ENCODE data around the gene CD302. TPM values are rescaled to one million over a fixed set of nuclear protein-coding genes. Genes with fewer than 3 reads are reported as not detected.

CD302 gene
- total RNA-seq, 1 experiment from 2014 or later = 3.3 TPM

- peaks cover 57% of the 10 kb centered on the region for H3K36me3 ChIP-seq (ENCODE audit: control insufficient read depth, insufficient read depth, low read length)
- H3K27me3 ChIP-seq (ENCODE audit: control insufficient read depth, insufficient read depth, low read length) = no peaks in the 10 kb centered on the region
- ATAC-seq = peak; percentile 63; the same call in 1 of the 2 replicates
- H3K4me1 ChIP-seq (ENCODE audit: control insufficient read depth, insufficient read depth, low read length) = no peaks in the 10 kb centered on the region; the same call in 1 of the 2 replicates
- H3K9me3 ChIP-seq (ENCODE audit: control insufficient read depth, insufficient read depth, low read depth, low read length) = no peaks in the 10 kb centered on the region
- TF ChIP-seq CTCF (IDR thresholded peaks at IDR 0.05) = no peak
- TF ChIP-seq TCF7L2 (IDR thresholded peaks at IDR 0.05; ENCODE audit: low read depth, low read length) = no peak
- TF ChIP-seq SIN3A (IDR thresholded peaks at IDR 0.05; ENCODE audit: borderline replicate concordance, insufficient read depth, low read depth, low read length) = no peak
- no peak for TF ChIP-seq REST (IDR thresholded peaks at IDR 0.05; ENCODE audit: insufficient read depth in 1 of 2, low read depth in 2 of 2, low read length in 1 of 2)
- TF ChIP-seq POLR2AphosphoS5 (IDR thresholded peaks at IDR 0.05; ENCODE audit: low read depth, low read length) = no peak
- BruUV-seq (replicated peaks) = no TSS peak
- in situ Hi-C loops (cut with HindIII; ENCODE audit: low pct_unique_long_range_greater_than_20kb, low sequenced_read_pairs) (no loop called here), intact Hi-C loops (cut with micrococcal nuclease; ENCODE audit: unreplicated experiment) (no loop called here)
- no peak overlapping the region for H3K4me3 ChIP-seq (ENCODE audit: low read depth in 2 of 2, low read length in 2 of 2)
- CTCF ChIA-PET = no interaction called here
- H3K27ac ChIP-seq (ENCODE audit: low read length) = no peak overlapping the region
- no peak for DNase-seq (ENCODE audit: low read depth, low spot score)
- POLR2A ChIA-PET = no interaction called here
Observed at GRCh38 chr2:159744363-159744762, 53.6 kb downstream of the CD302 start.

- DNase-seq (ENCODE audit: low read depth, low spot score) = no peak
- ChIA-PET POLR2A (no interaction called here), CTCF (no interaction called here)
- peaks cover 46% of the 10 kb centered on the region for H3K36me3 ChIP-seq (ENCODE audit: control insufficient read depth, insufficient read depth, low read length)
- H3K4me1 ChIP-seq (ENCODE audit: control insufficient read depth, insufficient read depth, low read length) = no peaks in the 10 kb centered on the region; the same call in 1 of the 2 replicates
- in situ Hi-C loops (cut with HindIII; ENCODE audit: low pct_unique_long_range_greater_than_20kb, low sequenced_read_pairs) = no loop called here
- TF ChIP-seq POLR2AphosphoS5 (IDR thresholded peaks at IDR 0.05; ENCODE audit: low read depth, low read length) = no peak
- no peak for TF ChIP-seq CTCF (IDR thresholded peaks at IDR 0.05)
- TF ChIP-seq REST (IDR thresholded peaks at IDR 0.05; ENCODE audit: insufficient read depth in 1 of 2, low read depth in 2 of 2, low read length in 1 of 2) = no peak
- no peak for TF ChIP-seq TCF7L2 (IDR thresholded peaks at IDR 0.05; ENCODE audit: low read depth, low read length)
- TF ChIP-seq SIN3A (IDR thresholded peaks at IDR 0.05; ENCODE audit: borderline replicate concordance, insufficient read depth, low read depth, low read length) = no peak
- no peak for ATAC-seq
- no peak overlapping the region for H3K4me3 ChIP-seq (ENCODE audit: low read depth in 2 of 2, low read length in 2 of 2)
- H3K27me3 ChIP-seq (ENCODE audit: control insufficient read depth, insufficient read depth, low read length) = no peaks in the 10 kb centered on the region
- BruUV-seq (replicated peaks) = no TSS peak
- H3K27ac ChIP-seq (ENCODE audit: low read length) = no peak overlapping the region
- H3K9me3 ChIP-seq (ENCODE audit: control insufficient read depth, insufficient read depth, low read depth, low read length) = no peaks in the 10 kb centered on the region
- intact Hi-C loops (cut with micrococcal nuclease; ENCODE audit: unreplicated experiment) = no loop called here
Observed at GRCh38 chr2:159742846-159743245, 55.2 kb downstream of the CD302 start.
